ENCODE measurements around the gene NAALADL2.

Gene NAALADL2

DNA sequence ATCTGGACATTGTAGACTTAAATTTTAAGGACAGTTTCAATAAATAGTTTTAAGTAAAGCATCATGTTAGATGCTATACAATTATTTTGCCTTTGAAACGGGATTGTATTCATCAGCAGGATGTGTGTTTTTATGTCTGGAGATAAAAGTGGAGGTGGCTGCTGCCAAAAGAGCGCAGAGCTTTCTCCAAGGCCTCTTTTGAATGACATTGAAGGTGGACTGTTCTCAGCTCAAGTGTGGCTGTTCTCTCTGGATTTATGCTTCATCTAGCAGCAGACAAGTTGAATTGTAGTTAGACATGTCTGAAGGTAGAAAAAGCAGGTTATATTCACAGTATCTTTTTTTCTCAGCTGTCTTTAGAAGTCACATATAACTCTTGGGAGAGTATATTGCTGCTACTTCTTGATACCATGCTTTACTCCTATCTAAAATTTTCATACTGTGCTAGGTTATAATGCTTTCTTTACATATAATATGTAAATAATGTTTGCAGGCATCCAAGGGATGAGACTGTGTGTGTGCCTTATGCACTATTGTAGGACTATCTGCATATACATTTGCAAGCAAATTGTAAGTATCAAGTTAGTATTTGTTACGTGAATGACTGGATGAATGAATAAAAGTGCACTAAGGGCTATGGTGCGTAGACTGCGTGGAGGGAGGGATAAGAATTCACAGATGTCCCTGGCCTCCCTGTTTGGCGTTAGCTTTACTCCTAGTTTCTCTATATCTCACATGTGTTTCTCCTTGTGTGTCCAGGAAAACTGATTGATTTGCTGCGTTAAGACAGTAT lies 340.1 kb downstream of the NAALADL2 start:
- DNase-seq (ENCODE audit: low read depth in 4 of 4, low spot score in 1 of 4): no peak

DNA sequence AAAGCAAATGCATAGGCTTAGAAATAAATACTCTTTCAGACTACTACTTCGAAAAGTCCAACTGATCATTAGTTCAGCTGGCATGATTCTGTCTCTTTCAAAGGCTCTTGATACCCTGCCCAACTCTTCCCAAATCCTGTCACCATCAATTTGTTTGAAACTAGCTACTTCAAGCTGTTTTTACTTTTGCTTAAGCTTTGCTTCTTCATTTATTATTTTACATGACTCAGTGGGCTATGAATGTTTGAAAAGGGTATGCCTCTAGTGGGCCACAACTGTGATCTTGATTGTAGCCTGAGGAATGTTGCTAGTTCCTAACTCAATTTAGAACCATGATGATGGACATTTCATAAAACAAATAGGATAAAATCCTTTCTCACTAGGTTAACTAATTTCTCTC lies 340.8 kb downstream of the NAALADL2 start:
- DNase-seq (ENCODE audit: low read depth in 4 of 4, low spot score in 1 of 4): no peak

DNA sequence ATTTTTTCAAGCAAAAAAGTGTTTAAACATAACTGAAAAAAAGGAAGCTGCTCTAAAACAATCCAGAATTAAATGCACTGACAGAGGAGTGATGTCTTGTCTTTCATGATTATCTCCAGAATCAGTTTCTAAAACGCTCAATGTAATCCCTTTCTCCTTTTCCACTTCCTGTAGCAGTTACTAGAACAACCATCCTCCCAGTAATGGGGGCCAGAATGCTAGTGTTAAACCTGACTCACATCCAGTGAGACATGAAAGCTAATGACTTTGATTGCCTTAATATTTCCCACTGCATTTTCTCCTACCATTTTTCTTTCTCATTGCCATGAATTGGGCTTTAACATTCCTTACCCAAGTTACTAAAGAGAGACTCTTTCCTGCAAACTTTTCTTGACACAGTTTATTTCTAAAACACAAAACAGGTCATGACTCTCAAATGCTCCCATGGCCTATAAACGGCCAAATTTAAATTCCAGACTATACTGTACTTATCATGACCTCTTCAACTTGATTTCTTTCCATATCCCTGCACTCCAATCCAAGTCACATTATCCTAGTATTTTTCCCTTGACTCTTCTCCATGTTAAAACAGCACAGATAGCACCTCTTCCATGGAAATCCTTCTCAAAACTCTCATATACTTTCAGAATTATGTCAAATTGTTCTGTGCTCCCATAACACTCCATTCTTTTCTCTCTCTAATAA lies 341.4 kb downstream of the NAALADL2 start:
- no peak for DNase-seq (ENCODE audit: low read depth in 4 of 4, low spot score in 1 of 4)

DNA sequence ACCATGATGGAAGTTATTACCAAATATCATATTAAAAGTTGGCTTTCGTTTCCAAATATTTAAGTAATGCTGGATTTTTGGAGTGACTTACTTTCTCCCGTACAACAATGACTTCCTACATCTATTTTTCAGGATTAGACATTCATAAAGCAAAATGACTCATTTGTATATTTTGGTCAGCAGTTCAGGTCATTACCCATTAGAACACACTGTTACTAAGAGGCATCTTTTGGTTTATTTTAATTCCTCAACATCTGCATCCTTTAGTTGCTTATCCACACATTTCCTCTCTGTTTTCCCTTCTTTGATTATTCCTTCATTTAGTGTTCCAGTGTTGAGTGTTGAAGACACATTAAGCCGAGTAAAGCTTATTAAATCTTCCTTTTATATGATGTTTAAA lies 348.2 kb downstream of the NAALADL2 start:
- no peak for DNase-seq (ENCODE audit: low read depth in 4 of 4, low spot score in 1 of 4)

DNA sequence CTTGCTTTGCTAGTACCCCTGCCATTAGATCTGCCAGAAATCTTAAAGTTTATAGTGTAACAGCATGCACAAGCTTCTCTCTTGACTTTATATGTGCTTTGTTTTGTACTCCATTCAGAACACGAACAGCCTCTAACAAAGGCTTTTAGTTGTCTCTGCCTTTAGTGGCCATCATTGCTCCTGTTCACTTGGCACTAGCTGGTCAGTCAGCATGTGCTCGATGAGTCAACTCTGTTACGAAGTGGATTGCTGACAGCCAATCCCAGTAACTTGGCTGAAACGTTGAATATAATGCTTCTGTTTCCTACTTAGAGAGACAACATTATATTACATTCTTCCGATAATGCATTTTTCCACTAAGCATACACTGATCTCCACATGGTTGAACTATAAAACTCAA lies 349.2 kb downstream of the NAALADL2 start:
- no peak for DNase-seq (ENCODE audit: low read depth in 4 of 4, low spot score in 1 of 4)

DNA sequence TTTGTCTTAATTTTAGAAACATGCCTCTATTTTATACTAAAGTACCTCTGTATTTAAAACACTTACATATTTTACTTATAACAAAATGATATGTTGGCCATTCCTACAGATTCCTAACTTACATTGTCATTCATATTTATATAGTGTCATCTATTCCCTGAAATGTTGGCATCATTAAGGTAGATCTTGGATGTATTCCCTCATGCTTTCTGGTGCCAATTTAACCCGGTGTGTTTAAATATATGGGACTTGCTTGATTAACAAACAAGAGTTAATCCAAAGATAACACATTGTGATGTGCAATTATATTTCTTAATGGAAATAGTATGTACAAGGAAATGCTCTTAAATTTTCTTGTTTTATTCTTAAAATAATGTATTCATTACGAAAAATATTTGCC lies 352.3 kb downstream of the NAALADL2 start:
- DNase-seq (ENCODE audit: low read depth in 4 of 4, low spot score in 1 of 4): no peak

DNA sequence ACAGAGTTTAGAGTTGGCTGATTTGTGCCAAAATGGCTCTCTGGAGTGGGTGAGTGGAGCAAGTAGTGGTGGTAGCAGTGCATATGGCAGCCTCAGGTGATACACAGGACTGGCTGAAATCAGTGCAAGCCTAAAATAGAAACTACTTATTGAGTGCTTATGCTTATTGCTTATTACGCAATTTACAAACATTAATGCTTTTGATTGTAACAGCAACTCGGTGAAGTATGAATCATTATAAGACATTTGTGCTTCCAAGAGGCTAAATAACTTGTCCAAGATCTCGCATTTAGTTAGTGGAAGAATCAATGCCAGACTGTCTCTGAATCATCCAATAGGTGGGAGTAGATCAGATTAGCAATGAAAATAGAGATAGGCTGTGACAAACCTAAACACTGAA lies 353.8 kb downstream of the NAALADL2 start:
- DNase-seq (ENCODE audit: low read depth in 4 of 4, low spot score in 1 of 4): no peak

DNA sequence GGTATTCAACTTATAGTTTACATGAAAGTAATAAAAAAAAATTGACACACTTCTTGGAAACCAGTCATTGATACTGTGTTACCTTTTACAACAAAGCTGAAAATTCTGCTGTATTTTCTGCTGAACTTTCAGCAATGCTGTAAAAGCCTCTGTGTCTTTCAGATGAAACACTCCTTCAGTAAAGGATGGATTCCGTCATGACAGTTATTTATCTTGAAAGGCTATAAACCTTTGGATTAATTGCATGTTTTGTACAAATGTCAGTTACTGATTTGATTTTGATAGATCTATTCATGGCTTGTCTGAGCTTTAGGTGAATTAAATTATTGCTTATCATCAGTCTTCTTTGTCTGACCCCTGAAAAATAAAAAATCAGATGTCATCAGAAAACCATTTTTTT lies 355.1 kb downstream of the NAALADL2 start:
- no peak for DNase-seq (ENCODE audit: low read depth in 4 of 4, low spot score in 1 of 4)

DNA sequence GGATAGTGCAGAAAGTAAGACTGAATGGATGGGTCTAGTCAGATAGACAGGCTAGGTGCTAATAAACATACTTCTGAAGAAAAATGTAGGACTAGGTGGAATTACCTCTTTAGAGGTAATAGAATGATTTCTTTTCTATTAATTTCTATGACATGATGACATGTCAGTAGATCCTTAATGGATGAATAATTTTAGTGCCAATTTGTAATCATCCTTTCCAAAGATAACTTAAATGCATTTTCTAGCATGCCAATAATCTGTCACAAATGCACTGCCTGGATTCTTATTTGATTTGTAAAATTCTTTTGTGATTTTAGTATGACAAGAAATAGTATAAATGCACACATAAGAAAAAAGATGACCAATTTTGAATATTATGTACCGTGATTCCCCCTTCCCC lies 356.7 kb downstream of the NAALADL2 start:
- DNase-seq (ENCODE audit: low read depth in 4 of 4, low spot score in 1 of 4): no peak

DNA sequence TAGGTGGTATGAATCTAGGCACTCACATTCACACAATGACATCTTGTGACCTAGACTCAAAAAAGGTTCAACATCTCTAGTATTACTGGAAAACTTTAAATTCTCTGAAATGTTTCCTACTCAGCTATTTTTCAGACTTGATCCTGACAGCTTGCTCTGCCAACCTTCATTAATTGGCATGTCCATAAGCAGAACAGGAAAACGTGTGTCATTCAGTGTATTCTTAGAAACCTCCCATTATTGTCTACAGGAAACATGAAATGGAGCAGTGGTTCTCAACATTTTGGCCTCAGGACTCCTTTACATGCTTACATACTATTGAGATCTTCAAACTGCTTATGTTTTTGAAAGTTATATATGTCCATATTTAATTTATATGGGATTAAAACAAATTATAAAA lies 363.2 kb downstream of the NAALADL2 start:
- DNase-seq (ENCODE audit: low read depth in 4 of 4, low spot score in 1 of 4): no peak

DNA sequence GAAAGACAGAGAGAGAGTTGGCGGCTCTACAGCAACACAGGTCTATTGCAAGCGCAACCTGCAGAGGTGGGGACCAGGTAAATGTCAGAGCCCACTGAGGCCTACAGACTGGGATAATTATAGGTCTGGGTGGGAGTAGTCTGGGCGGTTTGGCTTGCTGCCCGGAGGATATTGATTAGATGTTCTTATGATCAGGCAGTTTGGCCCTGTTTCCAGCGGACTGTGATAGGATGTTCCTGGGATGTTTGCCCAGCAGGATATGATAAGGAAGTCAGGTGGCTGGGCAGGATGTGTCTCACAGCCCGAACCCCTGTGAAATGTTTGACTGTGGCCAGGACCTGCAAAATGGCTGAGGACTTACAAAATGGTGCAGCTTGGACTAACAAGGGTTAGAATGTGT lies 364.9 kb downstream of the NAALADL2 start:
- no peak for DNase-seq (ENCODE audit: low read depth in 4 of 4, low spot score in 1 of 4)

DNA sequence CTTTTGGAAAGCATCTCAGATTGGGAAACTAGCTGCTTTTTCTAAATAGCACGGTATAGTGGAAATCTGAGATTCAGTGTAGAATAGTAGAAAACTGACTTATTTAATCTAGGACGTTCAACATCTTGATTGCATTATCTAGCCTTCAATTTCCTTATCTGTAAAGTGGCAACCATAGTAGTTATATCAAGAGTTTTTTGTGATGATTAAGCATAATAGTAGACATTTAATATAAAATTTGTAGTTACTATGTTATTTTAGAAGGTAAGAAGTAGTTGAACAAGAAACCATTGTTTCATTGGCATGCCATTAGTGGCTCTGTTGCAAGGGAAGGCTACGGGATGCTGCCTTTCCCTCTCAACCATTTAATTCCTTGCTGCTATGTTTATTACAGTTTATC lies 367.3 kb downstream of the NAALADL2 start:
- no peak for DNase-seq (ENCODE audit: low read depth in 4 of 4, low spot score in 1 of 4)

DNA sequence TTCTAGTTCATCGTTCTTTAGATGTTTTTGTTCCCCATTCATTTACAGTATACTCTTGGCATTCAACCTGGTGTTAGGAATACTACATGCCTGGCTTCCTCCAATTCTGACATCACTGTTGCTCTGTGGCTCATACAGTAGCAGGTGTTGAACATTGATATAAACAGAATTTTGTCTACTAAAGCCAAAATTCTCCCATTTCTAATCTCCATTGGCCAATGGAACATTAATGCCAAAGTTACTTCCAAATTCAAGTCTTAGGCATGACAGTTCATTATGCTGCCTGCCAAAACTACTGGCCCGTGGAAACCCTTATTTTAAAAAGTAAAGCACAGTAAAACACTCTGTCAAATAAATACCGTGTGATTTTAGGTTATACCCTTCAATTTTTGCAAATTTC lies 368.0 kb downstream of the NAALADL2 start:
- DNase-seq (ENCODE audit: low read depth in 4 of 4, low spot score in 1 of 4): no peak

DNA sequence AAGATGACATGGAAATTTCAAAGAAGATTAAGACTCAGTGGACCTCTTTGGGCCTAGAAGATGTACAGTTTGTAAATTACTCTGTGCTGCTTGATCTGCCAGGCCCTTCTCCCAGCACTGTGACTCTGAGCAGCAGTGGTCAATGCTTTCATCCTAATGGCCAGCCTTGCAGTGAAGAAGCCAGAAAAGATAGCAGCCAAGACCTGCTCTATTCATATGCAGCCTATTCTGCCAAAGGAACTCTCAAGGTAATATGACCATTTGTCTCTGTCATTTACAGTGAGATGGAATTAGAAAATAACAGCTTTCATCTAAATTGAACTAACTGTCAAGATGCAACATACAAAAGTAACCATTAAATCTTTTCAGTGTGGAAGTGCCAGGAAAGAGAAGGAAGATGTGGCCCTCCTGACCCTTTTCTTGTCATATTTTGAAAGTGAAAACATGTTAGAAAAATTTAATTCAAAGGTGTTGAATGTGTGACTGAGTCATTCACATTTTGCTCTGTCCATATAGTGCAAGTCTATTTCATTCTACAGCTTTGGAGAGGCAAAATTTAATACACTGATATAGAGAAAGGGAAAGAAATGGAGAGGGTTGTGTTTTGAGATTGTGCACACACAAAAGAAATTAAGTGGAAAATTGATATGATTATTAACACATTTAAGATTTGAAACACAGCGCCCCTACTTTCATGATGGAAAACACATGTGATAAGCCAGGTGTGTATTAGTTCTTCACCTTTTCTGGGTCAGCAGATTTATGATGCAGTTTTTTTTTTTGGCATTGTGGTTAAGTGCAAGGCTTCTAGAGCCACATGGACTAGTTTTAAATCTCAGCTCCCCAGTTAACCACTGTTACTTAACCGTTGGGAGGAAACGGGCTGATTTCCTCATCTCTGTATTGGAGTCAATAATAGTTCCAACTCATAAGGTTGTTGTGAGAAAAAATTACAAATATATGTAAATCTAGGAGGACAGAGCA lies 375.1 kb downstream of the NAALADL2 start:
- no peak for DNase-seq (ENCODE audit: low read depth in 4 of 4, low spot score in 1 of 4)

DNA sequence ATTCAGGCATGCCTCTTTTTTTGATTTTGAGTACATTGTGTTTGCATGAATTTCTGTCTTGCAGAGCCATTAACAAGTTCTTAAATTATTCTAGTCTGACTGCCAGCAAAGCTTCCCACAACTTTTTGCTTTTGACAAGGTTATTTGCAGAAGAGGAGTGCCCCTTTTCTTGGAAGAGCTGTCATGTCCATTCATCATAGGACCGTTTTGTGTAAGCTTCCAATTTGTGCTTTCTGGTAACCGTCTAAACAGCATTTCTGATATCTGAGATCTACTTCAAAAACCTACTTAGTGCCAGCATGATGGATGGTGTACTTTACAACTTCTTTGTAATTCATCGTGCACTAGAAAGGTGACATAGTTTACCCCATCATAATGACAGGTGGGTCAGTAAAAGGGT lies 379.7 kb downstream of the NAALADL2 start:
- no peak for DNase-seq (ENCODE audit: low read depth in 4 of 4, low spot score in 1 of 4)

DNA sequence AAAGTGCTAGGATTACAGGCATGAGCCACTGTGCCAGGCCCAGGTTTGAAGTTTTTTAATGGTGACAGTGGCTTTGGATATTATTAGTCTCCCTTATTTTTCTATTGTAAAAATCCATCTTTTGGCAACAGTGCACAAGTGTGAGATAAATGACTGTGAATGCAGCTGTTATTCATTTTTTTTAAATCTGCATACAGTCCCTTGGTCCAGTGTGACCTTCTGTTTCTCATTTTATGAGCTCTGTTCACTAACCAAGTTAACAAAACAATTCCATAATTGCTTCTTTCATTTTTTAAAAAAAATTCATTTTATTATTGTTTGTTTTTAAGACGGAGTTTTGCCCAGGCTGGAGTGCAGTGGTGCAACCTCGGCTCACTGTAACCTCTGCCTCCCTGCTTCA lies 381.8 kb downstream of the NAALADL2 start:
- no peak for DNase-seq (ENCODE audit: low read depth in 4 of 4, low spot score in 1 of 4)

DNA sequence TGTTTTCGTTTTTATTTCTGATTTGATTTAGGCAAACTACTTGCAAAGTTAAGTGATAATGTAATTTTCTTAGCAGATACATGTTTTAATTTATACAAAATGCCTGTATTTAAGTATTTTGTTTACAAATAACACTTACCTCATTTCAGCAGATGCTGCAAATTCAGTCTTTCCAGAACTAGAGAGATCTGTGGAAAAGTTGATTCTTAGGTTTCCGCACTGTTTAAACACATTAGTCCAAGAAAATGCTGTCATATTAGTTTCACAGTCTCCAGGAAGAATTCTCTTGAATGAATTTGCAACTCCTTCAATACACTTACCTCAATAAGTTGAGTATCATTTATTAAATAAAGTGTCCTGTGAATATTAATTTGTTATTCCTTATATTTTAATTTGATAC lies 383.1 kb downstream of the NAALADL2 start:
- no peak for DNase-seq (ENCODE audit: low read depth in 4 of 4, low spot score in 1 of 4)

DNA sequence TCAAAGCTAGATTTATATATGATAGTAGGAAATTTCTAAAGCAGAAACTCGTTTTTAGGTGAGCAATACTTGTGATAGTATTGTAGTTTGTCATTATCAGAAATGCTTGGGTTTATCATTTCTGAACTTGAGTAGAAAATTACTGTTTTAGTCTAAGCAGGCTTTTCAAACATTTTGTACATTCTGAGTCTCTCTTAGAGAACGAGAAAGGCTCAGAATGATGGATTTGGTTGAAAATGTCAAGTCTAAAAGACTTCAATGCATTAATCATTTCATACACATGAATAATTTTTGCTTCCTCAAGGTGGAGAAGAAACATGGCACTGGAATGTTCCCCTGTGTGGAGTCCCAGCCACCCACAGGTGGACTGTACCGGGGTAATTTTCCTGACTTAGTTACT lies 387.1 kb downstream of the NAALADL2 start:
- no peak for DNase-seq (ENCODE audit: low read depth in 4 of 4, low spot score in 1 of 4)

DNA sequence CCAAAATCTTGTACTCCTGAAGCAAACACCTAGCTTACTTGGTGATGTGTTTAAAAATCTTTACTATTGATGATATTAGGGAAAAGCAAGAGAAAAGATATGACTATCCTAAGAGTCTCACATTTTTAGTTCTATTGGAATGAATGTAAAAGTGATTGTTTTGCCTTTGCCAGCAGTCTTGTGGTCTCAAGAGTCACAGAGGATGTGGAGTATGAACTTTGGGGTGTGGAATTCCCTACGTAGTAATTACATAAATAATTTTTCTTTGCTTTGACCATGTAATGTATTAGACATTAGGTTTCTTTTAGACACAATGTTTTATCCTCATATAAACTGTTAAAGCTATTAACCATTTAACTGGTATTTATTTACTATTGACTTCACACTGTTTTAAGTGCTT lies 387.6 kb downstream of the NAALADL2 start:
- DNase-seq (ENCODE audit: low read depth in 4 of 4, low spot score in 1 of 4): no peak

DNA sequence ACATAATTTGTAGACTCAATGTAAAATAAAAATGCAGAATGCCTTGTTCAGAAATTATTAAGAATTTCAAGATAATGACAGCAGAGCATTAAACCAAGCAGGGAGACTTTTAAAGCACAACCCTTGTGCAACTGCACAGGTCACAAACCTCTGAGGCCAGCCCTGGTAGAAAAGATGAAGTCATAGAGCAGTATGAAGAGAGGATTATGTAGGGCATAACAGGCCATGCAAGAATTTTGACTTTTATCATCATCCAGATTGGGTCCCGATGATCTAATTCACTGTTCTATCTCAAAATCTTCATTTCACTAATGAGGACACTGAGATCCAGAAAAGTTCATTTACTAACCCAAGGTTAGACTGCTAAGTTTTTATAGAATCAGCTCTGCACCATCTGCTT lies 388.5 kb downstream of the NAALADL2 start:
- no peak for DNase-seq (ENCODE audit: low read depth in 4 of 4, low spot score in 1 of 4)

DNA sequence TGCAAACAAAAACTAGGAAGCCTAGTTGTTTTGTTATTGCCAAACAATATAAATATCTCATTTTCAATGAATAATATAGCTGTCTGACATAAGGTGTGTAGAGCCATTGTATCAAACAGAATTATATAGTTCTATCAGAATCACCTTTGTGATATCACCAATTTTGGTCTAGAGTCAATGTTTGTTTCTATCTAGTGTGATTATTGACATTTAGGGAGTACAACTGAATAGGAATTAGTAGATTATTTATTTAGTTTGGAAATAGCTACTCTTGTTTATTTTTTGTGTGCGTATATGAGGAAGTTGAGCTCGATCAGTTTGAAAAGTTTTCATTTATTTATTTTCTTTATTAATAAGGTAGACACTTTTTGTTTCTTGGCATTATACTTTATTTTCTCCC lies 389.7 kb downstream of the NAALADL2 start:
- DNase-seq (ENCODE audit: low read depth in 4 of 4, low spot score in 1 of 4): no peak

DNA sequence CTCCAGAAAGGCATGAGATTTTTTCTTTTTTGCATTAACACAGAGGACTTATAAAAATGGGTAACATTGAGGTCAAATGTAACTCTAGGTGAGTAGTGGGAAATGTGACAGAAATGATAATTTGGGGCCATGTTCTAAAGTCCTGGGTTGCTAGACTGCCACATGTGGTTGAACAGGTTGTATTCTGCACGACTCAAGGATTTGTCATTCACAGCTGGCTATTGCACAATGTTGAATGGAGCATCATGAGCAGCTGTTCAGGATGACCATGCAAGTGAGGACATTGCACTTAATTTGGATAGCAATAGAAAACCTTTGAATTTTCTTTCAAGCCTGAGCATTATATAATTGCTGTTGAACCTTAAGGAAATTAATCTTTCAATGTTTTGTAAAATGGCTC lies 396.6 kb downstream of the NAALADL2 start:
- no peak for DNase-seq (ENCODE audit: low read depth in 4 of 4, low spot score in 1 of 4)

All from stimulated activated CD4-positive, alpha-beta T cell treated with anti-CD3 and anti-CD28 coated beads, Interleukin-1b, Interleukin-23, amount 100 ng/mL, for 24 hours (primary cell).